DOHH2 (cell line): Measurements from ENCODE around the gene SCAF1.

Experiments used
- H3F3A ChIP-seq: fragments of 200-600 bp; sonication (generic), shearing (Covaris generic); 2 replicates; pipeline ENCODE4 v1.6.0; 2016; ENCODE audit warnings: antibody characterized with exemption, mild to moderate bottlenecking; ENCODE audit not compliant: control insufficient read depth, insufficient read depth
- H3K27ac ChIP-seq: fragments of 200-600 bp; sonication (generic); 2 replicates; pipeline ENCODE4 v1.5.1; 2014; ENCODE audit warnings: low read depth, mild to moderate bottlenecking, low read length, moderate library complexity
- H3K27me3 ChIP-seq: fragments of 200-600 bp; sonication (generic); 2 replicates; pipeline ENCODE4 v1.6.1; 2014; ENCODE audit warnings: mild to moderate bottlenecking, low read length, mixed read lengths; ENCODE audit not compliant: control insufficient read depth
- H3K36me3 ChIP-seq: fragments of 200-600 bp; sonication (generic); 2 replicates; pipeline ENCODE4 v1.6.1; 2014; ENCODE audit warnings: mild to moderate bottlenecking, low read length, moderate library complexity, mixed read lengths; ENCODE audit not compliant: control insufficient read depth
- H3K4me1 ChIP-seq: fragments of 200-600 bp; sonication (generic); 2 replicates; pipeline ENCODE4 v1.6.1; 2014; ENCODE audit warnings: mild to moderate bottlenecking, low read length, mixed read lengths; ENCODE audit not compliant: control insufficient read depth
- H3K4me2 ChIP-seq: fragments of 200-600 bp; sonication (generic); 2 replicates; pipeline ENCODE4 v1.6.0; 2014; ENCODE audit warnings: mild to moderate bottlenecking, low read length, moderate library complexity
- H3K4me3 ChIP-seq: fragments of 200-600 bp; sonication (generic); 2 replicates; pipeline ENCODE4 v1.5.1; 2014; ENCODE audit warnings: mild to moderate bottlenecking, low read length, mixed read lengths
- H3K79me2 ChIP-seq: fragments of 200-600 bp; sonication (generic); 2 replicates; pipeline ENCODE4 v1.6.1; 2014; ENCODE audit warnings: mild to moderate bottlenecking, low read length, mixed read lengths; ENCODE audit not compliant: control insufficient read depth
- H3K9me2 ChIP-seq: fragments of 200-600 bp; sonication (generic); replicated peaks from 2 replicates; pipeline ENCODE4 v1.6.1; 2014; ENCODE audit warnings: mild to moderate bottlenecking, low read length, mixed read lengths; ENCODE audit not compliant: control insufficient read depth
- H3K9me3 ChIP-seq: fragments of 200-600 bp; sonication (generic); 2 replicates; pipeline ENCODE4 v1.6.1; 2014; ENCODE audit warnings: antibody characterized with exemption, low read length, mixed read lengths; ENCODE audit not compliant: control insufficient read depth, insufficient read depth
- H4K20me1 ChIP-seq: fragments of 200-600 bp; sonication (generic); 2 replicates; pipeline ENCODE4 v1.6.0; 2014; ENCODE audit warnings: low read depth, mild to moderate bottlenecking, antibody characterized with exemption, low read length, moderate library complexity; ENCODE audit not compliant: control insufficient read depth, insufficient read depth
- EZH2phosphoT487 ChIP-seq: fragments of 200-600 bp; sonication (generic); IDR thresholded peaks from 2 replicates; pipeline ENCODE4 v1.6.1; 2017; ENCODE audit warnings: borderline replicate concordance, mild to moderate bottlenecking, antibody characterized with exemption, low read length, moderate library complexity, mixed read lengths
- TF ChIP-seq, protein P1 (sequence below): fragments of 200-600 bp; sonication (generic); IDR thresholded peaks from one replicate; pipeline ENCODE4 v1.5.1; 2014; ENCODE audit warnings: antibody characterized with exemption, mild to moderate bottlenecking, low read depth, low read length; ENCODE audit not compliant: poor library complexity, severe bottlenecking

Gene SCAF1

DNA sequence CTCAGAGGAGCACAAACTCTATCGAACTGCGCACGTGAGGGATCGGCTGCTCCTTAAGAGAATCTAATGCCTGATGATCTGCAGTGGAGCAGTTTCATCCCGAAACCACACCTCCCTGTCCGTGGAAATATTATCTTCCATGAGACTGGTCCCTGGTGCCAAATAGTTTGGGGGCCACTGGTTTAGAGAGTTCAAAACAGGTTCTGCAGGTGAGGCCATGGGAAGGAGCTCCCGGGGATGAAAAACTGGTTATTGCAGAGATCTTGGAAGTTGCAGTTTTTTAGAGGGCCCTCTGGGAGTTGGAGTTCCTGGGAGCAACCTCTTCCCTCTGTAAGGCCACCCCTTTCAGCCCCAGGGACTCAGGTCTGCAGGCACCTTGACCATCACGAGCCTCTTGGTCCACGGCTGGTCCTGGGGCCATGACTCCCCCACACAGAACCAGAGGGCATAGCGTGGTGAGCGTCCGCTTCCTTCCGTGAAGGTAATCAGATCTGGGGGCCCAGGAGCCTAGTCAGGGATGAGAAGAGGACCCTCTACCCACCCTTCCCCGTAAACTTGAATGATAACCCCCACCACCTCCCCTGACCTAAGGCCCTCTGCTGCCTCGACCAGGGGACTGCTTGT lies 18.4 kb downstream of the SCAF1 start:
- no peak overlapping the region for H3K4me3 ChIP-seq
- TF ChIP-seq EZH2phosphoT487 = no peak
- TF ChIP-seq, protein P1, sequence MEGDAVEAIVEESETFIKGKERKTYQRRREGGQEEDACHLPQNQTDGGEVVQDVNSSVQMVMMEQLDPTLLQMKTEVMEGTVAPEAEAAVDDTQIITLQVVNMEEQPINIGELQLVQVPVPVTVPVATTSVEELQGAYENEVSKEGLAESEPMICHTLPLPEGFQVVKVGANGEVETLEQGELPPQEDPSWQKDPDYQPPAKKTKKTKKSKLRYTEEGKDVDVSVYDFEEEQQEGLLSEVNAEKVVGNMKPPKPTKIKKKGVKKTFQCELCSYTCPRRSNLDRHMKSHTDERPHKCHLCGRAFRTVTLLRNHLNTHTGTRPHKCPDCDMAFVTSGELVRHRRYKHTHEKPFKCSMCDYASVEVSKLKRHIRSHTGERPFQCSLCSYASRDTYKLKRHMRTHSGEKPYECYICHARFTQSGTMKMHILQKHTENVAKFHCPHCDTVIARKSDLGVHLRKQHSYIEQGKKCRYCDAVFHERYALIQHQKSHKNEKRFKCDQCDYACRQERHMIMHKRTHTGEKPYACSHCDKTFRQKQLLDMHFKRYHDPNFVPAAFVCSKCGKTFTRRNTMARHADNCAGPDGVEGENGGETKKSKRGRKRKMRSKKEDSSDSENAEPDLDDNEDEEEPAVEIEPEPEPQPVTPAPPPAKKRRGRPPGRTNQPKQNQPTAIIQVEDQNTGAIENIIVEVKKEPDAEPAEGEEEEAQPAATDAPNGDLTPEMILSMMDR = no peak
- no peak overlapping the region for H3K4me2 ChIP-seq
- H3K27ac ChIP-seq = no peak overlapping the region
- peaks cover 31% of the 10 kb centered on the region for H3K79me2 ChIP-seq
- H3K4me1 ChIP-seq = peaks cover 11% of the 10 kb centered on the region
- no peaks in the 10 kb centered on the region for H3K9me2 ChIP-seq
- peaks cover 4% of the 10 kb centered on the region for H4K20me1 ChIP-seq
- H3K9me3 ChIP-seq = no peaks in the 10 kb centered on the region
- peaks cover 74% of the 10 kb centered on the region for H3K36me3 ChIP-seq
- no peaks in the 10 kb centered on the region for H3K27me3 ChIP-seq
- peaks cover 10% of the 10 kb centered on the region for H3F3A ChIP-seq

DNA sequence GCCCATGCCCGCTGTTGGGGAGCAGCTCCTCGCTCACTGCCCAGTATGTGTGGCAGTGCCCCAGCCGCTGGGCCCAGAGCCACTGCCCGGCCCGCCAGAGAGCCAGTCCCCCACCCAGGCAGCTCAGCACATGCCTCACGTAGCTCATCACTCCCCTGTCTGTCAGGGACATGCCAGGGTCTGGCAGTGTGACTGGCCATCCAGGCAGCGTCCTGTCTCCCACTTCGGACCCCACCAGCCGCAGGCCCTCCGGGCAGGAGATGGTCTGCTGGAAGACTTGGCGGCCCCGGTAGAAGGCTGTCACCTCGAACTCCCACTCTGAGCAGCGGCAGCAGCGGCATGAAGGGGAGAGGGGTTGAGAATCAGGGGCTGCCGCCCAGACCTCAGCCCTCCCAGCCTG lies 20.0 kb downstream of the SCAF1 start:
- Histone ChIP-seq H3F3A (peaks cover 10% of the 10 kb centered on the region), H3K27ac (no peak overlapping the region), H3K9me2 (no peaks in the 10 kb centered on the region), H3K27me3 (no peaks in the 10 kb centered on the region), H3K4me3 (no peak overlapping the region), H3K36me3 (peaks cover 71% of the 10 kb centered on the region), H3K4me1 (peaks cover 19% of the 10 kb centered on the region), H4K20me1 (peaks cover 4% of the 10 kb centered on the region), H3K9me3 (no peaks in the 10 kb centered on the region), H3K79me2 (peaks cover 45% of the 10 kb centered on the region), H3K4me2 (no peak overlapping the region)
- TF ChIP-seq, protein P1 = no peak
- TF ChIP-seq EZH2phosphoT487 = no peak

DNA sequence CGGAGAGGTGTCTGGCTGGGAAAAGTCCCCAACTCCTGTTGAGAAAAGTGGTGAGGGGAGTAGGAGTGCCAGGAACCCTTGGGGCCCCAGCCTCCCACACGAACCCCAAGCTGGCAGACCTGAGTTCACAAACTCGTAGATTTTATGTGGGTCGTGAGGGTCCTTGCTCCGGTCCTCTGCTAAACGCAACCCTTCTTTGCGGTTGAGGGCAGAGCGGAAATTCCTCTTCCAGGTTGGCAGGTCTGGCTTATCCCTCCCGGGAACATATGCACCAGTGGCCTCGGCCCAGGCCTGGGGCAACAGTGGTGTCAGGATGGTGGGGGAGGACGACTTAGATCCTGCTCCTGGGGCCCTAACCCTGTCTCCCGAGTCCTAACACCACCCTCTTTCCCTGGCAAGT lies 21.2 kb downstream of the SCAF1 start:
- peaks cover 72% of the 10 kb centered on the region for H3K36me3 ChIP-seq
- no peaks in the 10 kb centered on the region for H3K9me3 ChIP-seq
- peaks cover 4% of the 10 kb centered on the region for H4K20me1 ChIP-seq
- no peaks in the 10 kb centered on the region for H3K27me3 ChIP-seq
- peaks cover 56% of the 10 kb centered on the region for H3K79me2 ChIP-seq
- H3K27ac ChIP-seq = no peak overlapping the region
- H3K4me1 ChIP-seq = peaks cover 26% of the 10 kb centered on the region
- TF ChIP-seq, protein P1 = no peak
- TF ChIP-seq EZH2phosphoT487 = no peak
- H3F3A ChIP-seq = peaks cover 10% of the 10 kb centered on the region
- H3K4me3 ChIP-seq = no peak overlapping the region
- no peaks in the 10 kb centered on the region for H3K9me2 ChIP-seq
- peak overlapping the region; percentile 83; the same call in 1 of the 2 replicates for H3K4me2 ChIP-seq
